Activated CD4-positive, alpha-beta T cell treated with anti-CD3 and anti-CD28 coated beads, Interleukin-2, Interleukin-6, amounts not matched to agents 100 ng/mL and 50 ng/mL, durations not matched to agents 16 hours and 8 hours (primary cell): ENCODE measurements around the gene TLE1.
"Not testable (repeated sequence)": the region's sequence is repeated elsewhere in the genome, so short reads cannot be mapped to it uniquely, and the experiment has no call there.

Source experiments
- DNase-seq: peaks from one replicate; pipeline ENCODE4 v3.0.0-alpha.2; 2020

The TLE1 gene

DNA sequence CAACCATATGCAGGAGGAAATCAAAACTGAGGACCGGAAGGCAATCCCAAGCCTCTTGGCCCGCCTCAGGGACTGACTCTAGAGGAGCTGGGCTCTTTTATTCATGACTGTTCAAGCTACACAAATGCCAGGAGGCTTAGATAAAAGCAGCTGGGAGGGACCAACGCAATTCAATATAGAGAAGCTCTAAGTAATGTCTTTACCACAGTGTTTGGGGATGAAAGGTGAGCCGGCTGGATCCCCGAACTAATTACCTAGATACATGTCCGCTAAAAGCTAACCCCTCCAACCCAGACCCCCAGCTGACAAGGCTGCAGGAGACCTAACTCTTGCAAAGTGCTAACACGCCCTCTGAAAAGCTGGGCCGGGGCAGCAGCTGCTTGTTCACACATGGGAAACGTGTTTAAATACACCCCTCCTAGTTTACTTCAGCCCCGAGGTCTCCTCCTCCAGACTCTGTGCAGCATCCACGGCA, 67.5 kb downstream of the TLE1 start:
- DNase-seq: no peak

DNA sequence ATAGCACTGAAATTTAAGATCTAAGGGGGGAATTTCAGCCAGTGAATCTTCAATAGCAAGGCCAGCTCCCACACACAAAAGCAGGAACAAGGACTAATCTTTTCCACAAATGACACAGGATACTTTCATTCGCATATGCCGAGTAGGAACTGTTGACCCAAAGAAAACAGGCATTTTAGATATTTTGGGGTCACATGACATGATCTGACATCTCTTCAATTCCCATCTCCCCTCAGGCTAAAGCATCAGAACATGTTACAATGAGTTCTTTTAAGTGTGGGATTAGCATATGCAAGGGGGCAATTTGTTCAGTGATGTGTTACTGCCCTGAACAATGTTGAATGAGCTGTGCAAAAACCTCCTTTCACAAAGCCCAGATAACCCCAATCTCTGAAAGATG, 68.2 kb downstream of the TLE1 start:
- DNase-seq: no peak

- DNase-seq: peak; percentile 27
Observed at GRCh38 chr9:81620002-81620390, 69.4 kb downstream of the TLE1 start.

- peak; percentile 3 for DNase-seq
Observed at GRCh38 chr9:81619353-81620001, 69.9 kb downstream of the TLE1 start.

DNA sequence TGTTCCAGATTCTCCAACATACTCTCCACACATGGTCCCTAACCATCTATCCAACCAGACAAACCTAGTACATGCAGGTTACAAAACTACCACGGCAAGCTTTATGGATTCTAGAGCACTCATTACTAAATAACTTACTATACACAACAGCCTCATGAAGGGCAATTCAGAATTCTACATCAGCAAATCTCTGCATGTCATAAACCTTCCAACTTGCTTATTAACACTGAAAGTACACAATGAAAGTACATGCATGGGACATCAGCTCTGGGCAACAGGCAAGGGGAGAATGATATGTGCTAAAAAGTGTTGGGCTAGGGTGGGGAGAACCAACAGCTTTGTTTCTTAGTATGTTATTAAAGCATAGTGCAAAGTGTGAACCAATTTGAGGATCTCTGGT, 70.4 kb downstream of the TLE1 start:
- no peak for DNase-seq

GRCh38 chr9:81616141-81616540, 73.2 kb downstream of the TLE1 start:
- no peak for DNase-seq

GRCh38 chr9:81614335-81614734, 75.0 kb downstream of the TLE1 start:
- DNase-seq: no peak

GRCh38 chr9:81613002-81613812, 76.1 kb downstream of the TLE1 start:
- DNase-seq: no peak

DNA sequence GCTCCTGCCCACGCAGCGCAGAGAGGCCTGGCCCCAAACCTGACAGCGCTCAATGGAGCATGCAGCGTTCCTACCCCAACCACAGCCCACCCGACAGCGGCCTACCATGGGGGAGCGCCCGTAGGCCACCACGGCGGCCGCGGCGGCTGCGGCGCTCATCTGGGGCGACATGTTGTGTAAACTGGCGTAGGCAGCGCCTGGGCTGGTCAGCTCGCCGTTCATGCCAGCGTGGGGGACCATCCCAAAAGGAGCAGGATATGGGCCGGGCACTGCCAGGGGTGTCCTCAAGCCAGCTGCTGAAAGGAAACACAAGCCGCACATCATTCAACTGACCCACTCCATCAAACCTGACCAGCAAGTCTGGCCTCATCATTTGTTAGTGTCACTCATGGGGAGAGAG, 77.7 kb downstream of the TLE1 start:
- DNase-seq: no peak

DNA sequence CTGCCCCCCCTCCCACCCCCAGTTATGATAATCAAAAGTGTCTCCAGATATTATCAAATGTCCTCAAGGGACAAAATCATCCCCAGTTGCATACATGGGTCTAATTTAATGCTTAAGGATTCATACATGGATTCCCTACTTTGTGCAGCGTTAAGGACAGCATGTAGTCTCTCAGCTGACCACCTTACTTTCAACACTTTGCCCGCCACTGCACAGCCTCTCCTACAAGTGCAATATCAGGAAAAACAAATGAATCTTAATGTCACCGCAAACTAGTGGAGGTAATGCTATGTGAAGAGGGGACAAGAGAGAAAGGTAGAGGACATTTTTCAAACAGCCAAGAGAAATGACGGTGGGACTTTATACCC, 78.6 kb downstream of the TLE1 start:
- DNase-seq: no peak

DNA sequence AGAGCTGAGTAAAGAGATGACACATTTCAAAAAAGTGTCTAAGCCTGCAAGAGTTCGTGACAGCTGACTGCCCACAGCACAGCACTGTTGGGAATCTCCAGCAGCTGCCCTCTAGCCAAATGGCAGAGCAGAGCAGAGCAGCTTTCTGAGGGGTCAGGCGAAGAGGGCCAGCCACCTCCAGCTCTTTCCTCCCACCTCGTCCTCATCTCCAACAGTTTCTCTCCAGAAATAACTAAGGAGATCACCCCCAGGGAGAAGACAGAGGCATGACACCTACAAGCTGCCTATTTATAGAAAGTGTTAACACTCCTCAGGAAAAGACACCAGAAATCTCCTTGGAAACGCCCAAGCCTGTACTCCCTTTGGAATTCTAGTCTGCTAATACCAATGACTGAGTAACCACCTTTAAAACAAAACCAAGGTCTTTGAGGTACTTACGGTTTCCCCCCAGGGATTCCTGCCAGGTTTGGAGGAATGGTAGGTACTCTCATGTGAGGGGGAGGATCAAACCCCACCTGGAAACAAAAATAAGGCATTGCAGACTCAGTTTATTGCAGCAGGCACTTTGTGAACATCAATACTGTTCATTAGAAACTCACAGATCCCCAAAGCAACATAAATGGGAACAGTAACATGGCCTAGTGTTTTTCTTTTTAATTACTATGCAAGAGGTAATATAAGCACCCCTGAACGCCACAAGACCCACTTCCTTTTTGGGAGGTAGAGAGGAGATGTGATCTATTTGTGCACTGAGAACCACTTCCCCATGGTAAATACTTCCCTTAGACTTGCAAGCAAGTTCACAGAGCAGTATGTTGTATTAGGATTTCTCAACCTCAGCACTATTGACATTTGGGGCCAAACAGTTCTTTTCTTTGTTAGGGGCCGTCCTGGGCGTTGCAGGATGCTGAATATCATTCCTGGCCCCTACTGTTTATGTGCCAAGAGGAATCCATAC, 79.3 kb downstream of the TLE1 start:
- no peak for DNase-seq

GRCh38 chr9:81608289-81608657, 81.1 kb downstream of the TLE1 start:
- no peak for DNase-seq

DNA sequence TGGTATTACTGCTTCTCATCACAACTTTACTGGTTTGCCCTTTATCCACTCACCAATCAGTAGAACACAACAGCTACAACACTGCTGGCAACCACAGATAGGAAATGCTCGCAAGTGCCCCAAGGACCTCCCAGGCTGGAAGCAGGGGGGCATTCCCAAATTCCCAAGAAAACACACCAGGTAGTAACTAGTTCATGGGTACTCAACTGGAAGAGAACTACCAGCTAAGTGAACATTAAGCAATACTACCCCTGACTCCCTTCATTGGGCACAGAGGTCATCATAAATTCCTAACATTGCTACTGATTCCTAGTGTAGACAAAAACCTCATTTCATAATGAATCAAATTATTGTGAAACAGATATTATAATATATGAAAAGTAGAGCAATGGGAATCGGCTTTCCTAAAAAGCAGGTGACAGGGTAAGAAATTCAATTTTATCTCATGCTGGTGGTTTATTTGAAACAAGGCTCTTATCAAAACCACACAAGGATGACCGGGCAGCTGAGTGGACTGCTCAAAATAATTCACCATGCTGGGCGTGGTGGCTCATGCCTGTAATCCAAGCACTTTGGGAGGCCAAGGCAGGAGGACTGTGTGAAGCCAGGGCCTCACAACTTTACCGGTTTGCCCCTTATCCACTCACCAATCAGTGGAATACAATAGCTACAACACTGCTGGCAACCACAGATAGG, 81.6 kb downstream of the TLE1 start:
- no peak for DNase-seq

DNA sequence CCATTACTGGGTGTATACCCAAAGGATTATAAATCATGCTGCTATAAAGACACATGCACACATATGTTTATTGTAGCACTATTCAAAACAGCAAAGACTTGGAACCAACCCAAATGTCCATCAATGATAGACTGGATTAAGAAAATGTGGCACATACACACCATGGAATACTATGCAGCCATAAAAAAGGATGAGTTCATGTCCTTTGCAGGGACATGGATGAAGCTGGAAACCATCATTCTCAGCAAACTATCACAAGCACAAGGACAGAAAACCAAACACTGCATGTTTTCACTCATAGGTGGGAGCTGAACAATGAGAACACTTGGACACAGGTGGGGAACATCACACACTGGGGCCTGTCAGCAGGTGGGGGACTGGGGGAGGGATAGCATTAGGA, 83.1 kb downstream of the TLE1 start:
- not testable (repeated sequence) for DNase-seq

- no peak for DNase-seq
Observed at GRCh38 chr9:81605170-81605670, 84.1 kb downstream of the TLE1 start.

DNA sequence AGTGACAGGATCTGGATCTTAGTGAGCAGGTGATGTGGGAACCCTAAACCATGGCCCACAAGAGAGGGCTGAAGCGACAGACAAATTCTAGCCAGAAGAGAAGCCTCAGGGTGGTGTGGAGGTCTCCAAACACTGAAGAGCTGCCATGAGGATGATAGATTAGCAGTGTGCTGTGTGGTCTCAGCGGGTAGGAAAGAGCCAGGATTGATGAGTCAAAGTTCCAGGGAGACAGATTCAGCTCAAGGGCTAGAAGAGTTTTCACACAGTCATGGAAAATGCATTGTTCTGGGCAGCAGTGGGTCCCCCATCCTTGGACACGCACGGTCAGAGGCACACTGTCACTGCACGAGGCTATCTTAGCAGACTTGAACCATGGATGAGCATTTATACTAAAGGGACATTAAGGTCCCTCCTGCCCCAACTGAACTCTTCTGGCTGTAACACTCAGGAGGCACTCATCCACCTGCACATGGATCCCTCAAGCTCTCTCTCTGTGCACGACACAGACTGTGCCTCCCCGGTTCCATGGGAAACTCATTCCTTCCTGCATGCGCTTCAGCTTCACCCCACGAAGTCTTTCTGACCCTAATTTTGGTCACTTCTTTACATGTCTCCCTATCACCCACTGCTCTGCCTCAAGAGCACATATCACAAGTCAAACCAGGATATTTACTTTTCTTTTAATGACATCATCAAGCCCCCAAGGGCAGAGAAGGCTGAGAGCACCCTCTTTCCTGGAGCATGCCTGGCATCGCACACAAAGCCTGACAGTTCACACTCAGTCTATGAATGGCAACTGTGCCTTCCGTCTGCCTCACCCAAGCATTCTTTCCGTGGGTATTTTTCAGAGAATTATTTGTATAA, 84.8 kb downstream of the TLE1 start:
- no peak for DNase-seq

GRCh38 chr9:81602887-81603680, 86.3 kb downstream of the TLE1 start:
- DNase-seq: no peak

DNA sequence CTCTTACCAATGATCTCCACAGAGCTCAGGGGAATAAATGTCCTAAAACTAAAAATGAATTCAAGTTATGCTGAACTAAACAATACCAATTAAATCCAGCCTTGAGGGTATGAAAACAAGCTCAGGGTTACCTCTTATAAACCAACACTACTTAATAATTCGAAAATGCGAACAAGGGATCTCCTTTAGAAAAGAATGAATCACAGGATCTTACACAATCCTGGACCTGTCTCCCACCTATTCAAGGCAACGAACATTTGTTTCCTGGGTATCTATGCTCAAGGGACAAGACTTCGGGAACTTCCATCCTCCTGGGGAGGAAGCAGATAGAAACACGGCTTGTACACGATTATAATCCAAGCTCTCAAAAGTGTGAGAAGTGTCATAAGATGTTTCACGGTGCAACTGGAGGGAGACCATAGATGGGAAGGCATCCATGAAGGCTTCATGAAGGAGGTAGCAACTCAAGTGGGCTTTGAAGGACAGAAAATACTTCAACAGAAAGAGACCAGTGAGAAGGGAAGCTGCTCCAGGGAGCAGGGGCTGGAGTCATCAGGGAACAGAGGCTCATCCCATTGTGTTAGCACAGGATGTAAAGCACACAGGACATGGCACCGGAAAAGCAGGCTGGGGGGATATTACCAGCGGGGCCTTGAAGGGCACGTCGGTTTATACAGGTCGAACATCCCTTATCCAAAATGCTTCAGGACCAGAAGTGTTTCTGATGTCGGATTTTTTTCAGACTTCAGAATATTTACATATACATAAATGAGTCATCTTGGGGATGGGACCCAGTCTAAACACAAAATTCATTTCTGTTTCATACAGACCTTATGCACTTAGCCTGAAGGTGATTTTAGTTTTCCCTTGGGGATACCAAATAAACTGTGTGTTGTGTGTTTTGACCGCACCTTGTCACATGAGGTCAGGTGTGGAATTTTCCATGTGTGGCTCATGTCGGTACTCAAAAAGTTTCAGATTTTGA, 87.4 kb downstream of the TLE1 start:
- no peak for DNase-seq

GRCh38 chr9:81600631-81601030, 88.7 kb downstream of the TLE1 start:
- no peak for DNase-seq
